Caco-2 (cell line): Measurements from ENCODE around the gene CNTN5. TPM values are rescaled to one million over a fixed set of nuclear protein-coding genes. Genes with fewer than 3 reads are reported as not detected.

Source experiments
- BruUV-seq: library from RNA; stranded (reverse); fragments of 400-500 nt; replicated peaks from 2 replicates; lab custom pipeline; 2021; lab: Mats Ljungman, UMichigan
- CTCF ChIA-PET: fragments of 300-600 bp; sonication (Branson Sonifier 250); formaldehyde crosslinking; loops from one replicate; lab custom pipeline; 2022; ENCODE audit warnings: antibody characterized with exemption; lab: Charles Lee
- POLR2A ChIA-PET: fragments of 300-600 bp; sonication (Branson Sonifier 250); formaldehyde crosslinking; loops from one replicate; lab custom pipeline; 2022; ENCODE audit warnings: antibody characterized with exemption; lab: Charles Lee
- DNase-seq, 2 experiments: peaks; one replicate each; pipeline versions ENCODE4 v3.0.0 to v3.0.0-alpha.2; 2020 to 2022
- H3K27me3 ChIP-seq: replicated peaks from 2 replicates; pipeline ENCODE4 v1.6.0; 2011; ENCODE audit warnings: low read length; ENCODE audit not compliant: control insufficient read depth, insufficient read depth
- H3K36me3 ChIP-seq: 2 replicates; pipeline ENCODE4 v1.5.1; 2011; ENCODE audit warnings: low read length; ENCODE audit not compliant: control insufficient read depth, insufficient read depth
- H3K4me1 ChIP-seq: fragments of 250-450 bp; sonication (Bioruptor Pico); 2 replicates; pipeline ENCODE4 v1.5.1; 2020; ENCODE audit warnings: mild to moderate bottlenecking
- H3K4me3 ChIP-seq: 2 replicates; pipeline ENCODE4 v1.5.1; 2011; ENCODE audit warnings: low read depth, mild to moderate bottlenecking, control low read depth, low read length
- H3K9me3 ChIP-seq: fragments of 250-450 bp; sonication (Bioruptor Pico); 2 replicates; pipeline ENCODE4 v1.5.1; 2020; ENCODE audit warnings: mild to moderate bottlenecking, moderate library complexity
- H3K27ac Mint-ChIP-seq: one replicate; pipeline ENCODE4 v1.8.0; 2022; ENCODE audit warnings: mixed read lengths; ENCODE audit not compliant: unreplicated experiment
- H3K27me3 Mint-ChIP-seq: one replicate; pipeline ENCODE4 v1.8.0; 2022; ENCODE audit warnings: mixed read lengths; ENCODE audit not compliant: insufficient read depth, unreplicated experiment
- H3K36me3 Mint-ChIP-seq: one replicate; pipeline ENCODE4 v1.8.0; 2022; ENCODE audit warnings: mild to moderate bottlenecking, mixed read lengths; ENCODE audit not compliant: insufficient read depth, unreplicated experiment
- H3K4me1 Mint-ChIP-seq: one replicate; pipeline ENCODE4 v1.8.0; 2022; ENCODE audit warnings: low read depth, mixed read lengths; ENCODE audit not compliant: unreplicated experiment
- H3K4me3 Mint-ChIP-seq: one replicate; pipeline ENCODE4 v1.8.0; 2022; ENCODE audit warnings: mild to moderate bottlenecking, moderate library complexity, mixed read lengths; ENCODE audit not compliant: unreplicated experiment
- H3K9me3 Mint-ChIP-seq: one replicate; pipeline ENCODE4 v1.8.0; 2022; ENCODE audit warnings: mixed read lengths; ENCODE audit not compliant: unreplicated experiment
- CTCF ChIP-seq, 2 experiments: fragments of 200-600 bp in 1 of 2; IDR thresholded peaks; 1 replicate in 1 of 2; 2 replicates in 1 of 2; pipeline versions ENCODE4 v1.5.1 to v1.8.0; 2011 to 2022; ENCODE audit warnings: antibody characterized with exemption in 1 of 2, control low read depth in 1 of 2, inconsistent platforms in 1 of 2, low read depth in 1 of 2, low read length in 1 of 2, mild to moderate bottlenecking in 1 of 2, moderate library complexity in 1 of 2; ENCODE audit not compliant: insufficient read depth in 1 of 2, severe bottlenecking in 1 of 2, unreplicated experiment in 1 of 2
- intact Hi-C: fragments of 100-400 bp; cut with micrococcal nuclease; formaldehyde crosslinking; loops from one replicate; pipeline ENCODE4 v1.10.0; 2022; ENCODE audit not compliant: unreplicated experiment
- total RNA-seq: library from RNA; stranded (reverse); gene quantifications from 2 replicates; pipeline ENCODE4 v1.2.3, GENCODE V29; 2022

The CNTN5 gene
- total RNA-seq, 1 experiment from 2014 or later: 1.00 TPM

GRCh38 chr11:99973993-99974392 lies 953.2 kb downstream of the CNTN5 start:
- H3K27me3 Mint-ChIP-seq: no peaks in the 10 kb centered on the region
- peak overlapping the region; percentile 29 for H3K4me3 Mint-ChIP-seq
- H3K4me1 Mint-ChIP-seq: peaks cover 27% of the 10 kb centered on the region
- H3K27me3 ChIP-seq: no peaks in the 10 kb centered on the region
- ChIA-PET POLR2A (interaction anchor here (0.6 kb wide), 1 partner anchor 1301 kb away, joined by 3 read pairs; no protein-coding TSS in a partner anchor), CTCF (no interaction called here)
- peaks cover 41% of the 10 kb centered on the region for H3K4me1 ChIP-seq
- H3K27ac Mint-ChIP-seq: peak overlapping the region; percentile 62
- DNase-seq: peak; percentile 44 to 69
- no peak overlapping the region for H3K4me3 ChIP-seq
- TF ChIP-seq CTCF (IDR thresholded peaks at IDR 0.05; ENCODE audit: insufficient read depth in 1 of 2, low read depth in 1 of 2, low read length in 1 of 2, severe bottlenecking in 1 of 2, unreplicated experiment in 1 of 2): no peak
- H3K36me3 Mint-ChIP-seq: peaks cover 10% of the 10 kb centered on the region
- H3K9me3 ChIP-seq: peaks cover 17% of the 10 kb centered on the region
- intact Hi-C loops: loop anchor here (1.0 to 2.0 kb wide), 3 partner anchors 34 to 429 kb away; no protein-coding TSS in a partner anchor
- H3K36me3 ChIP-seq: no peaks in the 10 kb centered on the region
- no TSS peak for BruUV-seq
- H3K9me3 Mint-ChIP-seq: peaks cover 23% of the 10 kb centered on the region

- Mint-ChIP-seq H3K27ac (no peak overlapping the region), H3K27me3 (no peaks in the 10 kb centered on the region), H3K36me3 (peaks cover 4% of the 10 kb centered on the region), H3K4me1 (peaks cover 32% of the 10 kb centered on the region), H3K9me3 (peaks cover 43% of the 10 kb centered on the region), H3K4me3 (no peak overlapping the region)
- DNase-seq: no peak
- Histone ChIP-seq H3K27me3 (no peaks in the 10 kb centered on the region), H3K9me3 (peaks cover 21% of the 10 kb centered on the region), H3K4me3 (no peak overlapping the region), H3K36me3 (no peaks in the 10 kb centered on the region), H3K4me1 (peaks cover 39% of the 10 kb centered on the region)
- POLR2A ChIA-PET: no interaction called here
- BruUV-seq: no TSS peak
- intact Hi-C loops: no loop called here
- CTCF ChIA-PET: no interaction called here
- no peak for TF ChIP-seq CTCF (IDR thresholded peaks at IDR 0.05; ENCODE audit: insufficient read depth in 1 of 2, low read depth in 1 of 2, low read length in 1 of 2, severe bottlenecking in 1 of 2, unreplicated experiment in 1 of 2)
Measured at GRCh38 chr11:99979042-99979441, 958.3 kb downstream of the CNTN5 start.

GRCh38 chr11:99987821-99988470 lies 967.2 kb downstream of the CNTN5 start:
- BruUV-seq: no TSS peak
- peaks cover 6% of the 10 kb centered on the region; the same call in 1 of the 2 replicates for H3K9me3 ChIP-seq
- no peaks in the 10 kb centered on the region for H3K27me3 ChIP-seq
- TF ChIP-seq CTCF (IDR thresholded peaks at IDR 0.05; ENCODE audit: insufficient read depth in 1 of 2, low read depth in 1 of 2, low read length in 1 of 2, severe bottlenecking in 1 of 2, unreplicated experiment in 1 of 2): no peak
- H3K4me3 Mint-ChIP-seq: no peak overlapping the region
- H3K27me3 Mint-ChIP-seq: no peaks in the 10 kb centered on the region
- peaks cover 26% of the 10 kb centered on the region for H3K9me3 Mint-ChIP-seq
- H3K27ac Mint-ChIP-seq: peak overlapping the region; percentile 35
- H3K4me1 Mint-ChIP-seq: peaks cover 15% of the 10 kb centered on the region
- no peak for DNase-seq
- CTCF ChIA-PET: no interaction called here
- H3K36me3 Mint-ChIP-seq: no peaks in the 10 kb centered on the region
- intact Hi-C loops: no loop called here
- no peak overlapping the region for H3K4me3 ChIP-seq
- peaks cover 13% of the 10 kb centered on the region for H3K4me1 ChIP-seq
- no peaks in the 10 kb centered on the region for H3K36me3 ChIP-seq
- POLR2A ChIA-PET: no interaction called here
